Fibroblast of lung (primary cell): Measurements from ENCODE around the gene SGMS2. TPM values are rescaled to one million over a fixed set of nuclear protein-coding genes. Genes with fewer than 3 reads are reported as not detected.

Experiments used
- DNase-seq, 2 donors: peaks; one replicate each; pipeline versions ENCODE4 v3.0.0 to v3.0.0-alpha.2; 2010; ENCODE audit warnings: low read depth in 2 of 2
- H2AFZ ChIP-seq: 2 replicates; pipeline ENCODE4 v1.5.1; 2012; ENCODE audit warnings: low read length, control low read depth, inconsistent platforms
- H3K27ac ChIP-seq: 2 replicates; pipeline ENCODE4 v1.5.1; 2011; ENCODE audit warnings: low read length, control low read depth; ENCODE audit not compliant: insufficient read depth
- H3K27me3 ChIP-seq: 2 replicates; pipeline ENCODE4 v1.5.1; 2011; ENCODE audit warnings: mild to moderate bottlenecking, low read length; ENCODE audit not compliant: control insufficient read depth, insufficient read depth
- H3K36me3 ChIP-seq: 2 replicates; pipeline ENCODE4 v1.5.1; 2011; ENCODE audit warnings: low read length; ENCODE audit not compliant: control insufficient read depth, insufficient read depth
- H3K4me1 ChIP-seq: 2 replicates; pipeline ENCODE4 v1.5.1; 2011; ENCODE audit warnings: low read length; ENCODE audit not compliant: control insufficient read depth, insufficient read depth; ENCODE audit errors: extremely low read depth
- H3K4me2 ChIP-seq: 2 replicates; pipeline ENCODE4 v1.5.1; 2011; ENCODE audit warnings: low read length, control low read depth; ENCODE audit not compliant: insufficient read depth; ENCODE audit errors: extremely low read depth
- H3K4me3 ChIP-seq, 4 experiments: fragments of 200-600 bp in 1 of 4; sonication (generic) in 1 of 4; replicated peaks in 1 of 4; 2 replicates each; pipeline ENCODE4 v1.5.1; 2011 to 2016; ENCODE audit warnings: low read length in 4 of 4, low read depth in 3 of 4, mild to moderate bottlenecking in 3 of 4, control low read depth in 2 of 4, inconsistent platforms in 1 of 4, mixed read lengths in 1 of 4; ENCODE audit not compliant: insufficient read depth in 1 of 4; ENCODE audit errors: control extremely low read depth in 1 of 4
- H3K79me2 ChIP-seq: 2 replicates; pipeline ENCODE4 v1.5.1; 2012; ENCODE audit warnings: mild to moderate bottlenecking, low read length, inconsistent platforms; ENCODE audit not compliant: control insufficient read depth, insufficient read depth
- H3K9ac ChIP-seq: 2 replicates; pipeline ENCODE4 v1.5.1; 2011; ENCODE audit warnings: mild to moderate bottlenecking, low read length, control low read depth; ENCODE audit not compliant: insufficient read depth
- H3K9me3 ChIP-seq: 2 replicates; pipeline ENCODE4 v1.5.1; 2012; ENCODE audit warnings: low read depth, low read length; ENCODE audit not compliant: control insufficient read depth, insufficient read depth
- H4K20me1 ChIP-seq: 2 replicates; pipeline ENCODE4 v1.5.1; 2011; ENCODE audit warnings: low read length; ENCODE audit not compliant: control insufficient read depth, insufficient read depth; ENCODE audit errors: extremely low read depth
- CTCF ChIP-seq, 2 donors: IDR thresholded peaks in 1 of 2; conservative IDR thresholded peaks in 1 of 2; 1 replicate in 1 of 2; 2 replicates in 1 of 2; pipeline ENCODE4 v1.5.1; 2011 to 2012; ENCODE audit warnings: low read length in 2 of 2, control low read depth in 1 of 2, inconsistent platforms in 1 of 2, low read depth in 1 of 2, mild to moderate bottlenecking in 1 of 2
- EZH2 ChIP-seq: IDR thresholded peaks from 2 replicates; pipeline ENCODE4 v1.5.1; 2012; ENCODE audit warnings: low read length, control low read depth, mild to moderate bottlenecking; ENCODE audit errors: missing control alignments
- polyA plus RNA-seq, 2 donors: library from polyadenylated mRNA; depleted of rRNA in 1 of 2; stranded (reverse) in 1 of 2; unstranded in 1 of 2; fragments of >200 nt; gene quantifications; 2 replicates each; pipeline ENCODE4 v1.2.1, GENCODE V29; 2011 to 2012; ENCODE audit warnings: missing spikeins in 1 of 2
- total RNA-seq: library from RNA; depleted of rRNA; stranded (reverse); fragments of >200 nt; gene quantifications from 2 replicates; pipeline ENCODE4 v1.2.1, GENCODE V29; 2014

The SGMS2 gene
- total and polyA plus RNA-seq, 2 donors (not counting 1 experiment from before 2014, with no cell fraction given), result 63.7 to 82.7 TPM

GRCh38 chr4:107915220-107915619 is 90.5 kb downstream of the SGMS2 start:
- DNase-seq, result no peak
- no peak overlapping the region for H3K9ac ChIP-seq
- H3K4me2 ChIP-seq, result no peak overlapping the region
- no peaks in the 10 kb centered on the region for H3K9me3 ChIP-seq
- no peaks in the 10 kb centered on the region for H3K4me1 ChIP-seq
- H3K79me2 ChIP-seq, result no peaks in the 10 kb centered on the region
- TF ChIP-seq CTCF (conservative IDR thresholded peaks at IDR 0.05 in 1 of 2, IDR thresholded peaks at IDR 0.05 in 1 of 2; ENCODE audit: low read depth in 1 of 2, low read length in 2 of 2), result no peak
- no peak for TF ChIP-seq EZH2
- no peaks in the 10 kb centered on the region for H3K27me3 ChIP-seq
- no peak overlapping the region for H2AFZ ChIP-seq
- no peak overlapping the region for H3K4me3 ChIP-seq
- no peaks in the 10 kb centered on the region for H3K36me3 ChIP-seq
- no peaks in the 10 kb centered on the region for H4K20me1 ChIP-seq
- no peak overlapping the region for H3K27ac ChIP-seq

- no peak overlapping the region for H2AFZ ChIP-seq
- no peak overlapping the region for H3K4me2 ChIP-seq
- no peak overlapping the region for H3K27ac ChIP-seq
- no peaks in the 10 kb centered on the region for H3K79me2 ChIP-seq
- DNase-seq, result no peak
- H3K4me3 ChIP-seq, result no peak overlapping the region
- H3K27me3 ChIP-seq, result no peaks in the 10 kb centered on the region
- H3K4me1 ChIP-seq, result no peaks in the 10 kb centered on the region
- no peak overlapping the region for H3K9ac ChIP-seq
- H3K36me3 ChIP-seq, result no peaks in the 10 kb centered on the region
- H3K9me3 ChIP-seq, result no peaks in the 10 kb centered on the region
- H4K20me1 ChIP-seq, result no peaks in the 10 kb centered on the region
- no peak for TF ChIP-seq CTCF (conservative IDR thresholded peaks at IDR 0.05 in 1 of 2, IDR thresholded peaks at IDR 0.05 in 1 of 2; ENCODE audit: low read depth in 1 of 2, low read length in 2 of 2)
- no peak for TF ChIP-seq EZH2
These were observed 91.9 kb downstream of the SGMS2 start for GRCh38 chr4:107916623-107917022.

GRCh38 chr4:107917500-107917899 is 92.8 kb downstream of the SGMS2 start:
- Histone ChIP-seq H3K9me3 (no peaks in the 10 kb centered on the region), H3K4me2 (no peak overlapping the region), H3K27me3 (no peaks in the 10 kb centered on the region), H3K4me3 (no peak overlapping the region), H4K20me1 (no peaks in the 10 kb centered on the region), H3K36me3 (no peaks in the 10 kb centered on the region), H3K9ac (no peak overlapping the region), H3K27ac (no peak overlapping the region), H3K4me1 (no peaks in the 10 kb centered on the region), H2AFZ (no peak overlapping the region), H3K79me2 (no peaks in the 10 kb centered on the region)
- no peak for DNase-seq
- no peak for TF ChIP-seq EZH2
